Hepatocyte (in vitro differentiated cells): Measurements from ENCODE around the gene RANBP3.

Source experiments
- EZH2phosphoT487 ChIP-seq: fragments of 200-600 bp; sonication (generic); IDR thresholded peaks from one replicate; pipeline ENCODE4 v1.6.1; 2018; ENCODE audit warnings: antibody characterized with exemption, mild to moderate bottlenecking, low read depth, moderate library complexity; ENCODE audit not compliant: unreplicated experiment, severe bottlenecking
- TF ChIP-seq, protein P1 (sequence below): fragments of 200-600 bp; sonication (generic); IDR thresholded peaks from 2 replicates; pipeline ENCODE4 v1.5.1; 2016; ENCODE audit warnings: antibody characterized with exemption, mild to moderate bottlenecking; ENCODE audit not compliant: poor library complexity

DNA sequence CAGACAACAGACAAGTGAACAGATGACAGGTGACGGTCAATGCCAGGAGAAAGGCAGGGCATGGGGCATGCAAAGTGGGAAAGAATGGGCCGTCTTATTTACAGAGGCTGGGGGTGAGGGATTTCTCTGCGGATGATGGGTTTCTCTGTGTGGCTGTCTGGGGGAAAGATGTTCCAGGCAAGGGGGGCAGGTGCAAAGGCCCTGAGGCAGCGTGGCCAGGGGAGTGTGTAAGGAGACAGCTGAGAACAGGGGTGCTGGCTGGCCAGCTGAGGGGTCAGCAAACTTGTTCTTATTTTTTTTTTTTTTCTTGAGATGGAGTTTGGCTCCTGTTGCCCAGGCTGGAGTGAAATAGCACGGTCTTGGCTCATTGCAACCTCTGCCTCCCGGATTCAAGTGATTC lies 21.8 kb upstream of the RANBP3 start:
- TF ChIP-seq, protein P1, sequence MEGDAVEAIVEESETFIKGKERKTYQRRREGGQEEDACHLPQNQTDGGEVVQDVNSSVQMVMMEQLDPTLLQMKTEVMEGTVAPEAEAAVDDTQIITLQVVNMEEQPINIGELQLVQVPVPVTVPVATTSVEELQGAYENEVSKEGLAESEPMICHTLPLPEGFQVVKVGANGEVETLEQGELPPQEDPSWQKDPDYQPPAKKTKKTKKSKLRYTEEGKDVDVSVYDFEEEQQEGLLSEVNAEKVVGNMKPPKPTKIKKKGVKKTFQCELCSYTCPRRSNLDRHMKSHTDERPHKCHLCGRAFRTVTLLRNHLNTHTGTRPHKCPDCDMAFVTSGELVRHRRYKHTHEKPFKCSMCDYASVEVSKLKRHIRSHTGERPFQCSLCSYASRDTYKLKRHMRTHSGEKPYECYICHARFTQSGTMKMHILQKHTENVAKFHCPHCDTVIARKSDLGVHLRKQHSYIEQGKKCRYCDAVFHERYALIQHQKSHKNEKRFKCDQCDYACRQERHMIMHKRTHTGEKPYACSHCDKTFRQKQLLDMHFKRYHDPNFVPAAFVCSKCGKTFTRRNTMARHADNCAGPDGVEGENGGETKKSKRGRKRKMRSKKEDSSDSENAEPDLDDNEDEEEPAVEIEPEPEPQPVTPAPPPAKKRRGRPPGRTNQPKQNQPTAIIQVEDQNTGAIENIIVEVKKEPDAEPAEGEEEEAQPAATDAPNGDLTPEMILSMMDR = no peak
- no peak for TF ChIP-seq EZH2phosphoT487
